Measurements from ENCODE around the gene PSMG1.

DNA sequence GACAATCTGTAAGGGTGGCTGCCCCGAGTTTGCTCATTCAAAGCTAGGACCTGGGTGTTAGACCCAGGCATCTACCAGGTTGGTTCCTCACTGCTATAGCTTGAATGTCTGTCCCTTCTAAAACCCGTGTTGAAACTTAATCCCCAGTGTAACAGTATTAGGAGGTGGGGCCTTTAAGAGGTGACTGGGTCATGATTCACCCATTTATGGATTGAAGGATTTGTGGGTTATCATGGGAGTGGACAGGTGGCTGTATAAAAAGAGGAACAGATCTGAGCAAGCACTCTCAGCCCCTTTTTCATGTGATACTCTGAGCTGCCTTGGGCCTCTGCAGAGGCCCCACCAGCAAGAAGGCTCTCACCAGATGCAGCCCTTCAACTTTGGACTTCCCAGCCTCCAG, 29.4 kb downstream of the PSMG1 start:
- no peak for TF ChIP-seq NRF1 (IDR thresholded peaks at IDR 0.05; ENCODE audit: low read depth, low read length)
- no peak for TF ChIP-seq CTCF (IDR thresholded peaks at IDR 0.05)
- TF ChIP-seq TAF1 (IDR thresholded peaks at IDR 0.05; ENCODE audit: borderline replicate concordance, low read depth, low read length), result no peak
- TF ChIP-seq TEAD4 (IDR thresholded peaks at IDR 0.05; ENCODE audit: borderline replicate concordance, insufficient read depth), result no peak
- no peak for TF ChIP-seq SMC3 (IDR thresholded peaks at IDR 0.05; ENCODE audit: low read depth, low read length)
- no peak for TF ChIP-seq RFX5 (IDR thresholded peaks at IDR 0.05; ENCODE audit: low read length)
- no peak for TF ChIP-seq POLR2AphosphoS5 (IDR thresholded peaks at IDR 0.05; ENCODE audit: low read depth, low read length)
- TF ChIP-seq EP300 (IDR thresholded peaks at IDR 0.05; ENCODE audit: borderline replicate concordance in 1 of 2, low read depth in 1 of 2, low read length in 1 of 2), result no peak
- no peak for TF ChIP-seq YY1 (IDR thresholded peaks at IDR 0.05; ENCODE audit: low read depth)
- TF ChIP-seq RAD21 (IDR thresholded peaks at IDR 0.05; ENCODE audit: low read length), result no peak
- no peak for TF ChIP-seq REST (IDR thresholded peaks at IDR 0.05; ENCODE audit: low read depth, low read length)
- no peak for TF ChIP-seq SIN3A (IDR thresholded peaks at IDR 0.05; ENCODE audit: borderline replicate concordance, low read depth, low read length)
- TF ChIP-seq, protein P1, sequence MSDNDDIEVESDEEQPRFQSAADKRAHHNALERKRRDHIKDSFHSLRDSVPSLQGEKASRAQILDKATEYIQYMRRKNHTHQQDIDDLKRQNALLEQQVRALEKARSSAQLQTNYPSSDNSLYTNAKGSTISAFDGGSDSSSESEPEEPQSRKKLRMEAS (IDR thresholded peaks at IDR 0.05; ENCODE audit: low read depth), result no peak
- no peak for TF ChIP-seq NFIC (IDR thresholded peaks at IDR 0.05; ENCODE audit: borderline replicate concordance)

All from SK-N-SH (cell line).